GM19035 (cell line): ENCODE data around the gene HS6ST2.

Experiments
- ATAC-seq: cut with Tn5 transposase; IDR thresholded peaks from one replicate; pipeline ENCODE4 v1.9.1; 2021; ENCODE audit not compliant: unreplicated experiment

The HS6ST2 gene

GRCh38 chrX:132689612-132690563 is 268.5 kb downstream of the HS6ST2 start:
- ATAC-seq, result no peak

- no peak for ATAC-seq
Measured at GRCh38 chrX:132685276-132685675, 273.2 kb downstream of the HS6ST2 start.

- no peak for ATAC-seq
Measured at GRCh38 chrX:132677233-132677716, 281.2 kb downstream of the HS6ST2 start.

- no peak for ATAC-seq
Measured at GRCh38 chrX:132676561-132677186, 281.8 kb downstream of the HS6ST2 start.

GRCh38 chrX:132676102-132676501 is 282.3 kb downstream of the HS6ST2 start:
- no peak for ATAC-seq

GRCh38 chrX:132673331-132673730 is 285.1 kb downstream of the HS6ST2 start:
- ATAC-seq, result no peak

GRCh38 chrX:132671229-132671641 is 287.2 kb downstream of the HS6ST2 start:
- no peak for ATAC-seq

- no peak for ATAC-seq
Measured at GRCh38 chrX:132669142-132669541, 289.3 kb downstream of the HS6ST2 start.

- ATAC-seq, result no peak
Measured at GRCh38 chrX:132668178-132668577, 290.3 kb downstream of the HS6ST2 start.

- no peak for ATAC-seq
Measured at GRCh38 chrX:132665676-132666075, 292.8 kb downstream of the HS6ST2 start.

GRCh38 chrX:132664273-132664672 is 294.2 kb downstream of the HS6ST2 start:
- no peak for ATAC-seq

GRCh38 chrX:132662844-132663243 is 295.6 kb downstream of the HS6ST2 start:
- no peak for ATAC-seq

- no peak for ATAC-seq
Measured at GRCh38 chrX:132657876-132658275, 300.6 kb downstream of the HS6ST2 start.

GRCh38 chrX:132652871-132653270 is 305.6 kb downstream of the HS6ST2 start:
- ATAC-seq, result no peak

- no peak for ATAC-seq
Measured at GRCh38 chrX:132651421-132652086, 306.9 kb downstream of the HS6ST2 start.

GRCh38 chrX:132648895-132649294 is 309.5 kb downstream of the HS6ST2 start:
- ATAC-seq, result no peak

- no peak for ATAC-seq
Measured at GRCh38 chrX:132639446-132639845, 319.0 kb downstream of the HS6ST2 start.

GRCh38 chrX:132638313-132638712 is 320.1 kb downstream of the HS6ST2 start:
- no peak for ATAC-seq

GRCh38 chrX:132636080-132636479 is 322.3 kb downstream of the HS6ST2 start:
- no peak for ATAC-seq

GRCh38 chrX:132634521-132634920 is 323.9 kb downstream of the HS6ST2 start:
- no peak for ATAC-seq

GRCh38 chrX:132631579-132632232 is 326.7 kb downstream of the HS6ST2 start:
- no peak for ATAC-seq
